Mucosa of descending colon (tissue), 3 donors: ENCODE results near the gene TMEM233. TPM values are rescaled to one million over a fixed set of nuclear protein-coding genes. Genes with fewer than 3 reads are reported as not detected.

Experiments used
- ATAC-seq: fragments of 200-7000 bp; cut with Tn5 transposase; one replicate; pipeline ENCODE4 v1.9.1; 2020; ENCODE audit warnings: mild to moderate bottlenecking, moderate library complexity
- DNase-seq, 3 donors: peaks; one replicate each; pipeline ENCODE4 v3.0.0-alpha.2; 2020
- H3K36me3 ChIP-seq: fragments of 200-600 bp; one replicate; pipeline ENCODE4 v1.8.0; 2021; ENCODE audit warnings: low read depth, mild to moderate bottlenecking
- H3K4me1 ChIP-seq: fragments of 200-600 bp; one replicate; pipeline ENCODE4 v1.8.0; 2021; ENCODE audit warnings: low read depth, mild to moderate bottlenecking
- H3K4me3 ChIP-seq: fragments of 200-600 bp; one replicate; pipeline ENCODE4 v1.8.0; 2021; ENCODE audit warnings: mild to moderate bottlenecking
- H3K9me3 ChIP-seq: fragments of 200-600 bp; one replicate; pipeline ENCODE4 v1.8.0; 2021; ENCODE audit warnings: mild to moderate bottlenecking
- CTCF ChIP-seq: fragments of 200-600 bp; IDR thresholded peaks from one replicate; pipeline ENCODE4 v1.8.0; 2022; ENCODE audit warnings: antibody characterized with exemption, mild to moderate bottlenecking
- intact Hi-C, 2 donors: fragments of 100-400 bp; cut with DNase I in 1 of 2; cut with micrococcal nuclease in 1 of 2; formaldehyde crosslinking; loops; one replicate each; pipeline versions ENCODE4 v1.11.0 to v1.11.1; 2022; cut with DNase I, micrococcal nuclease
- total RNA-seq, 3 donors: library from RNA; stranded (reverse); fragmentation: NEBNext Ultra II Directional in 2 of 3; extraction: Animal tissue kit (Norgen Biotek cat#: 25700) in 2 of 3; gene quantifications; one replicate each; pipeline versions ENCODE4 v1.2.1 to v1.2.4, GENCODE V29; 2021 to 2023
- donor health status: DM: no; HTN: no; CAD: no; lungs with moderate emphysema.
- donor health status: DM: no; HTN: no; CAD: no.
- donor health status: DM: no; HTN: yes; CAD: no.

The TMEM233 gene
- total RNA-seq, 3 donors from 2014 or later: 0.27 to 0.63 TPM; not detected in 1

- H3K4me1 ChIP-seq: peaks cover 2% of the 10 kb centered on the region
- no peak for ATAC-seq
- TF ChIP-seq CTCF: no peak
- no peak overlapping the region for H3K4me3 ChIP-seq
- no peaks in the 10 kb centered on the region for H3K9me3 ChIP-seq
- intact Hi-C loops: no loop called here
- no peaks in the 10 kb centered on the region for H3K36me3 ChIP-seq
- no peak for DNase-seq
Measured at GRCh38 chr12:119661882-119662281, 68.3 kb downstream of the TMEM233 start.

DNA sequence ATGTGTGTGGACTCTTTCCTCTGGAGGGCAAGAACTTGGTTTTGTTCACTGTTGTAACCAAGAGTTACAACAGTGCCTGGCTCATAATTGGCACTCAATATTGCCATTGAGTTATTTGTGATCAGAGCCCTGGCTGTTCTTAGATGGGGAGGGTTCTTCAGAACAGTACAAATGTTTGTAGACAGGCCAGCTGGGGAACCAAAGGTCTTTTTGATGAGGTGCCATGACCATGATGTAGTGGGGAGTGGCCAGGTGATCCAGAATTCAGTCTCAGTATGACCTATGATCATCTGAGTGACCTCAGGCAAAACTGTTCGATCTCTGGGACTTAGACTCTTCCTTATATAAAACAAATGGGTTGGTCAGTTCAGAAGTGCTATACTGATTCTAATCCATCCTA is 71.1 kb downstream of the TMEM233 start:
- Histone ChIP-seq H3K36me3 (no peaks in the 10 kb centered on the region), H3K4me1 (peaks cover 9% of the 10 kb centered on the region), H3K4me3 (no peak overlapping the region), H3K9me3 (no peaks in the 10 kb centered on the region)
- TF ChIP-seq CTCF: no peak
- ATAC-seq (no peak), DNase-seq (no peak)
- intact Hi-C loops: no loop called here

DNA sequence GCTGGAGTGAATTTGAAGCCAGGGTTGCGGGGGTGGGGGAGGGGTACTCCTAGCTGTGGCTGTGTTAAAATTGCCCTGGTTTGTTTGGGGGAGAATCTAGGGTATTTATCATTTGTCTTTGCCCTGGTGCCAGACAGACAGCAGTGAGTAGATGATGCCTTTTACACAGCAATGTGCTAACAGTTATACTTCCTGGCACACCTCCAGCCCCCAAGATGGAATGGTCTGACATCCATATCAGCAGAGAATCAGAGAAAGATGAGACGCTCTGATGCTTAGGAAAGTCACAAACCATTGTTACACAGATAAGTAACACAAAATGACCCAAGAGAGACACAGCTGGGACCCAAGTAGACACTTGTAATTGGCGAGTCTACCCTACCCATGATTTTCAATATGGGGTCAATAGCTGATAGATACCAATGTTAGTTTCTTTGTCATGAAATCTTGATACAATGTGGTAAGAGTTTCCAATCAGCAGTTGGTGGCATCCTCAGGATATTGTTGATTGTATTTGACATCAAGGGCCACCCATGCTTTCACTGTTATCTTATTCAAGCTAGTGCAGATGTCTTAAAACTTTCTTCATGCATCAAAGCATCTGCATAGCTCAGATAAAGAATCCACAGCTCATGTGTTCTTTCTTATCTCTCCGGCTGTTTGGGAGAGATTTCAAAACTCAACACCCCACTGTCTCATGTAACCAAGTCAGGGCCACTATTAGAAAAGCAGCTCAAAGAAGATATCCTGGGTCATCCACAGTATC is 71.8 kb downstream of the TMEM233 start:
- Histone ChIP-seq H3K36me3 (no peaks in the 10 kb centered on the region), H3K9me3 (no peaks in the 10 kb centered on the region), H3K4me1 (peaks cover 12% of the 10 kb centered on the region), H3K4me3 (no peak overlapping the region)
- no peak for ATAC-seq
- TF ChIP-seq CTCF: no peak
- DNase-seq: no peak
- intact Hi-C loops: no loop called here

DNA sequence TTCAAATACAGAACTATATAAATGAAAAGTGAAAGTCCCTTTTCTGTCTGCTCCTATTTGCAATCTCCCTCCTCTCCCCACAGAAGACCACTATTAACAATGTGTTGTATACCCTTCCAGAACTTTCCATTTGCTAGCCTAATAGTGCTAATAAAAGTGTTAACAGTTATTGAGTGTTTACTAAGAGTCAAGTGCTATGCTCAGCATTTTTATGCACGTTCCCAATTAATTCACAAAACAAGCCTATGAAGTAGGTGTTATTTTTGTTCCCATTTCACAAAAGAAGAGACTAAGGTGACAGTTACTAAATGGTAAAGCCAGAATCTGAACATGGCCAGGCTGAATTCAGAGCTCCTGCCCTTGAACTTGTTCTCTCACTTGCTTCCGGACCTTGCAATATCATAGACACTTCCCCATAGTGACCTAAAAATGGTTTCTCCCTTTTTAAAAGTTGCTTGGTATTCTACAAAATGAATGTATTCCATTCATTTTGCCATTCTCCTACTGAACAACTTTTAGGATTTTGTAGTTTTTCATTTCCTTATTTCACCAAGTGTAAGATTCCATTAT is 72.7 kb downstream of the TMEM233 start:
- DNase-seq: no peak
- Histone ChIP-seq H3K4me3 (no peak overlapping the region), H3K4me1 (peaks cover 21% of the 10 kb centered on the region), H3K36me3 (no peaks in the 10 kb centered on the region), H3K9me3 (no peaks in the 10 kb centered on the region)
- no peak for TF ChIP-seq CTCF
- ATAC-seq: no peak
- intact Hi-C loops: no loop called here

DNA sequence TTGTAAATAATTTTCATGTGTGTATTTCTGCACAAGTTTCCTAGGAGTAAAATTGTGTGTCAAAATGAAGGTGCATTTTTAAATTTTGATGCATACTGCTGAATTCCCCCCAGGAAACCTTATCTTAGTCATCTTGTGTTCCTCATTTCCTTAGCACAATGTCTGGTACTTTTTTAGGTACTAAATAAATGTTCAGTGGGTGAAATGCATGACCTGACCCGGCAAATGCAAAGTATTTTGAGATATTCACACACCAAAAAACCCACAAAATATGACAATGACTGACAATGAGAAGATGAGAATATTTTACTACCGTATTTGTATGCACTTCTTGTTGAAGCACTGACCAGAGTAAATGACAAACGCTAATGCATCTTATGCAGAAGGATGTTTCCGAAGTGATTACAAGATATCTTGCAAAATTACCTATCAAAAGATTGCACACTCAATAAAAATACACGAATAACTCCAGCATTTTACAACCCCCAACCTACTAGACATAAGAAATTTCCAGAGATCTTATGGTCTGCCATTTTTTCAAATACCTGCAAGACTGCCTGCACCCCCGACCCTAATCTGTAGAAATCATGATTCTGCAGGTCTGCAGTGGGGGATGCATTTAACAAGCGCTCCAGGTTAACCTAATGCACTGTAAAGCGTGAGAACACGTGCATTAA is 73.5 kb downstream of the TMEM233 start:
- intact Hi-C loops: no loop called here
- Histone ChIP-seq H3K4me3 (no peak overlapping the region), H3K36me3 (no peaks in the 10 kb centered on the region), H3K9me3 (no peaks in the 10 kb centered on the region), H3K4me1 (peaks cover 21% of the 10 kb centered on the region)
- DNase-seq (no peak), ATAC-seq (no peak)
- no peak for TF ChIP-seq CTCF
